ENCODE measurements around the gene ELFN1.

The ELFN1 gene

DNA sequence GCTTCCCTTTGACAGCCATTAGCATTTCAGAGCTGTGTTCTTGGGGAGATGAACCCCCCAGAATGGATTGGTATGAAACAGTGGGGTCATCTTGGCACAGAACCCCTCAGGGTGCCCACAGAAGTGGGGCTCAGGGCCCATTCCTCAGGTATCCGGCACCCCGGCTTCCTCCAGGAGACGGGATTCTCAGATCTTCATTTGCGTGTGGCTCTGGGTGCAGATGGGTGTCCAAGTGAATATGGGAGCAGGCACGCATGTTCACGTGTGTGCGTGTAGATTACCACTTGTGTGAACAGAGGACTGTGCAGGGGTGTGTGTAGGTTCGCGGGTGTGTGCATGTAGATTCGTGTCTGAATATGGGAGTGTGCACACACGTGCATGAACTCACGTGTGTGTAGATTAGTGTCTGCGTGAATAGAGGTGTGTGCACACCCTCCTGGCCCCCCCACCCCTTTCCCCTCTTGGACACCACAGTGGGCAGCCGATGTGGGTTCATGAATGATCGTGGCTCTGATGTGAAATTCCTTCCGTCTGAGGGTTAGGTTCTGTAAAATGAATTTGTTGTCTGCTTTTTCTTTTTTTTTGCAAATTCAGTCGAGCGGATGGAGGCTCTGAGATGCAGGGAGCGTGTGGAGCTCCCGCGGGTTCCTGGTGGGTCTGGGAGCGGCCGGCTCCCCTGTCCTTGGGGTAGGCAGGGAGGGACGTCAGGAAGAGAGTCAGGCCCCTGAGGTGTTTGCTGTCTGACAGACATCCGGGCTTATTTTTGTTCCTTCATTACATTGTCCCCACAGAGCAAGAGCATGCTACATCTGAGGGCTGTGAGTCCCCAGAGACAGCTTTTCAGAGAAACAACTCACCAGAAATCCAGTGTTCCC, 7.4 kb downstream of the ELFN1 start:
- no peak for DNase-seq

DNA sequence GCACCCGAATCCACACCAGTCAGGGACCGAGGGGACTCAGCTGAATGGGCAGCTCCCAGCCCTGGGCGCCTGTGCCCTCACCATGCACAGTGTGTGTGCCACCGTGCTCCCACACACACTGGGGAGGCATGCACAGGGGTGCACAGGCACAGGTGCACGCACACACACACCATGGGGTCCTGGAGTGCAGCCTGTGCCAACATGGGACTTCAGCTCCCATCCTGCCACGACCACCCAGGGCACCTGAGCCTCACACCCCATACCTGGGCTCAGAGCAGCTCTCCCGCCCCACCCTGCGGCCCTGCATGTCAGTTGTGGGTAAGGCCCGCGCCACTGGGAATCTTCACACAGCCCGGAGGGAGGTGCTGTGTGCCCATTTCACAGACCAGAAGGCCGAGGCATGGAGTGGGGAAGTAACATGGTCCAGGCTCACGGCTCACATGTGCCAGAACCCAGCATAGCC, 8.0 kb downstream of the ELFN1 start:
- DNase-seq = no peak

DNA sequence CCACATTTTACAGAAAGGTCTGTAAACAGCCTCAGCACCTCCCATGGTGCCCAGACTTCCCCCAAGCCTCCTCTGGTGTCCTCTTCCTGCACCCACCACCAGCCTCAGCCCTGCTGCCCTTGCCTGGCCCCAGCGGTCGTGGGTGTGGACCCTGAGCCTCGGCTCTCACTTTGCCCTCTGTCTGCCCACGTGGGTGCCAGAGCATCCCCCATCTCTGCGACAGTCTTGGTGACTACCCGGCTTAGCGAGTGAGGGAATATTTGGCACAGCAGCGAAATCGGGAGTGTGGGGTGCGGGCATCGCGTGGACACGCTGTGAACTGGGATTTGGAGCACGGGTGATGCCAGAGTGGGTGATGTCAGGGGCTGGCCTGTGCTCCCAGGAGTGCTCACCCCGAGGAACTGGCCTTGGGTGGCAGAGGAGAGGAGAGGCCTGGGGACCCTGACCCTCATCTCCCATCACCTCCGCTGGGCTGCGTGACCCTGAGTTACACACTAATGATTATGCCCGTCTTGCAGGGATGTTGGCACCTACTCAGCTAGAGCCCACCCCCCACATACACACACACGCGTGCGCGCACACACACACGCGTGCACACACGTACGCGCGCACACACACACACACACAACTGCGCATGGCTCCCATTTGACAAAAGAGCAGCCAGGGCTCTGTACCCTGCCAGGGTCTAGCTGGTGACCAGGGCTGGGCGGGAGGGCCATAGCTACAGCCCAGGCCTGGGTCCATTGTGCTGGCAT, 8.7 kb downstream of the ELFN1 start:
- DNase-seq = no peak

DNA sequence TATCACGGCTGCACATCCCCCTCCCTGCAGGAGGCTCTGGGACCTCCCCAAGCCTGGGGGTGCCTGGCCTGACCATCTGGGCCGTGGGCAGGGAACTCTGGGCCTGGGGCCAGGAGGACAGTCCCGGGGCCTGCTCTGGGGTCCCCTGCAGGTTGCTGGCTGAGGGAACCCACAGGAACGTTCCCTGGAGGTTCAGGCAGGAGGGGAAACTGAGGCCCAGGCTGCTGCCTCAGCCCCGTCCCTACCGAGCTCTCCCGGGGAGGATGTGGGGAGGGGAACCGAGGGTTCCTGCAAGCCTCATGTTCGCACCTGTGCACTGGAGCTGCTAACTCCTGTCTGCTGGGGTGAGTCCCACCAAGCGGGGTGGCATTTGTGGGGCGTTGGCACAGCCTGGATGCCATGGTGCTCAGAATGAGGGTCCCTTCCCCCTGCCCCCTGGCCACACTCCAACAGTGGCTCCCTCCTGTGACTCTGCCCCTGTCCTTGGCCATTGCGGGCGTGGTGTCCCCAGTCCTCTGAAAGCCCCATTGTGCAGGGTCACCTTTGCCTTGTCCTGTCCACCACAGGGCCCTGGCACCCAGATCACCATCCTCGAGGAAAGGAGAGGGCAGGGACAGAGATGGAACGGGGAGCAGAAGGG, 9.4 kb downstream of the ELFN1 start:
- no peak for DNase-seq

DNA sequence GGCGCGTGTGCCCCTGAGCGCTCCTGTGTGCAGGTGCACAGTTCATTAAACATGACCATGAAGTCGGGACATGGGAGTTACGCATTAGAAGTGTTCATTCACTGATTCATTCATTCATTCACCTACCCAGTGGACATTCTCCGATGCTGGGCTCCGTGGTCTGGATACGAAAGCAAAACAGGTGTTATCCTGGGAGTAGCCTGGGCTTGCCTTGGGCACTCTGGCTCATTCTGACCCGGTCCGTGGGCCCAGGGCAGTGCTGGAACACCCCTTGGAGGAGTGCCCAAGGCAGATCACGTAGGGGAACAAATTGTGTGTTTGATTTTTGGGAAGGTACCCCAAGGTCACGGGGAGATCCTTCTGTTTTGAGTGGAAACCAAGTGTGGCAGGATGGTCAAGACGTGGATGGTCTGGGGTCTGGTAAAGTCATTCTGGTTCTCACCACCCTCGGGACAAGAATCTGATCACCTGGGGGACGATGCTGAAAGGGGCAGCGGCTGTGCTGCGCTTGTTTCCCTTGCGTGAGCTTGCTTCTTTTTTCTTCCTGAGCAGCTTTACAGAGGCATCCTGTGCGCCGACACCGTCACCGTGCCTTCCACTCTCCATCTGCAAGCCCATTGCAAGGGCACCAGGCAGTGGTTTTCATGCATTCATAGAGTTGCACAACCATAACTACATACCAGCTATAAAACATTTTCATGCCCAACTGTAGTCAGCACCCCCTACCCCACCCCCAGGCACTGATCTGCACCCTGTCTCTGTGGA, 10.1 kb downstream of the ELFN1 start:
- DNase-seq = no peak

DNA sequence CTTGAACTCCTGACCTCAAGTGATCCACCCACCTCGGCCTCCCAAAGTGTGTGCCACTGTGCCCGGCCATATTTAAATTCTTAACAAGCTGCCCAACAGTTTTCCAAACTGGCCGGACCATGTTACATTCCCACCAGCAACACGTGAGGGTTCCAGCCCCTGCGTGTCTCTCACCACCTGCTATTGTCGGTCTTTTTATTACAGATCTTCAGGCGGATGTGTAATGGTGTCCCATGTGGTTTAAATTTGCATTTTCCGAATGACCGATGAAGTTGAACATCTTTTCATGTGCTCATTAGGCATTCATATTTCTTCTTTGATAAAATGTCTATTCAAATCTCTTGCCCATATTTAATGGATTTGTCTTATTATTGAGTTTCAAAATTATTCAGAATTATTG, 11.5 kb downstream of the ELFN1 start:
- DNase-seq = no peak

- no peak for DNase-seq
Measured at GRCh38 chr7:1685000-1685624, 15.0 kb downstream of the ELFN1 start.

DNA sequence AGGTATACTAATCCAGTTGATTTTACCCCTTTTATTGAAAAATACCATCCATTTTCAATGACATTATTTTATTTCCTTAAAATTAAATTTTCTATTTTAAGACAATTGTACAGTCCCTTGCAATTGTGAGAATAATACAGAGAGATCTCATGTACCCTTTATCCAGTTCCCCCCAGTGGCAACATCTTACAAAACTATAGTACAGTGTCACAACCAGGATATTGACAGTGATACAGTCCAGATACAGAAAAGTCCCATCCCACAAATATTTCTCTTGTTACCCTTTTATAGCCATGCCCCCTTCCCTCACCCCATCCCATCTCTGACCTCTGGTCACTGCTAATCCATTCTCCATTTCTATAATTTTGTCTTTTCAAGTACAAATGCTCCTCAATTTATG, 18.5 kb downstream of the ELFN1 start:
- no peak for DNase-seq

DNA sequence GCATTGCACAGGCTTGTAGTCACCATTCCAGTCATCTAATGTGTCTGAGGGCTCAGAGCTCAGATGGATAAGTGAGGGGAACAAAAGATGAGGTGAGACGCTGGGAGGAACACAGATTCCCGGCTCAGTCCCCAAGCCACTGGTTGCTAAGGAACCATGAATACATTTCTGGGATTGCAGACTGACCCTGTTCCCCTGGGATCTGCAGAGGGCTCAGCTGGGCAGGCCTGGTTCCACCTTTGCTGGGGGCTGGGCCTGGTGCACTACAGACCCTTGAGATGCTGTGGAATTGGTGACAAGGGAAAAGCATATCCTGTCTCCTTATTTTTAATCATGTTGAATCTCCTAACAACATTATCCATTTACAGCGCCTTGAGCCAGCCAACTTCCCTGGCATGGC, 19.2 kb downstream of the ELFN1 start:
- DNase-seq = no peak

GRCh38 chr7:1690359-1690958, 20.4 kb downstream of the ELFN1 start:
- DNase-seq = no peak

GRCh38 chr7:1691096-1691495, 21.0 kb downstream of the ELFN1 start:
- no peak for DNase-seq

- DNase-seq = no peak
Measured at GRCh38 chr7:1691601-1692514, 21.8 kb downstream of the ELFN1 start.

GRCh38 chr7:1692515-1693418, 22.7 kb downstream of the ELFN1 start:
- no peak for DNase-seq

DNA sequence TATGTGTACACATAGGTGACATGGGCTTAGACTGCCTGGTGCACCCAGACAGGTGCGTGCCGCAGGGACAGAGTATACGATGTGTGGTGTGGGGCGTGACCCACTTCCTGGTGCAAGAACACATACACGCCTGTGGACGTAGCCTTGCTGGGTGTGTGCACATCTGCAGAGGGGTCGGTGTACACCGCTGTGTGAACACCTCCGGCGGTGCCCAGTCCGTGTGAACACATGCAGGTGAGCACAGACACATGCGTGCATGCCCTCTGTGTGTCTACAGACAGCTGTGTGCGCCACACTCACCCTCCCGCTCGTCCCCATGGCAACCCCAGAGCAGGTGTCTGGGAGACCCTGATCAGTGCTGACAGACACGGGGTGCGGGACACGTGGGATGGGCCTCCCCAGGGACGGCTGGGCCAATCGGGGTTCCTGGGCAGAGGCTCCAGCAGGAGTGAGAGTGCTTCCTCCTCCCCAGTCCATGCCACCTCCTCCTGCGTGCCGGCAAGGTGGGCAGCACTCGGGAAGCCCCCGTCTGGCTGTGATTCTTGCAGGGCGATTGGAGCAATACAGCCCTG, 23.4 kb downstream of the ELFN1 start:
- no peak for DNase-seq

GRCh38 chr7:1693991-1694524, 24.0 kb downstream of the ELFN1 start:
- DNase-seq = no peak

- no peak for DNase-seq
Measured at GRCh38 chr7:1694611-1695511, 24.8 kb downstream of the ELFN1 start.

GRCh38 chr7:1695800-1696454, 25.9 kb downstream of the ELFN1 start:
- no peak for DNase-seq

Measured in suppressor macrophage treated with lipopolysaccharide for 4 hours (primary cell).